Endothelial cell of umbilical vein (primary cell): ENCODE data around the gene SHPK. TPM values are rescaled to one million over a fixed set of nuclear protein-coding genes. Genes with fewer than 3 reads are reported as not detected.

Source experiments
- BruUV-seq: library from RNA; stranded (reverse); fragments of 400-500 nt; replicated peaks from 2 replicates; lab custom pipeline; 2021; lab: Mats Ljungman, UMichigan
- CTCF ChIA-PET: fragments of 300-600, 350-600 bp; sonication (Branson Sonifier 250); formaldehyde crosslinking; loops from one replicate; lab custom pipeline; 2021; ENCODE audit warnings: antibody characterized with exemption, inconsistent platforms; lab: Charles Lee
- POLR2A ChIA-PET: fragments of 300-600, 350-600 bp; sonication (Branson Sonifier 250); formaldehyde crosslinking; loops from one replicate; lab custom pipeline; 2021; ENCODE audit warnings: antibody characterized with exemption, inconsistent platforms; lab: Charles Lee
- DNase-seq: peaks from one replicate; pipeline ENCODE4 v3.0.0-alpha.2; 2011; ENCODE audit warnings: low read depth, low spot score
- FAIRE-seq: peaks from 2 replicates; lab custom pipeline; 2011; peaks lifted over from hg19 to GRCh38; lab: Jason Lieb, UNC
- H2AFZ ChIP-seq: 2 replicates; pipeline ENCODE4 v1.6.0; 2012; ENCODE audit warnings: low read depth, low read length, control low read depth, inconsistent platforms
- H3K27ac ChIP-seq: 2 replicates; pipeline ENCODE4 v1.5.1; 2011; ENCODE audit warnings: low read depth, mild to moderate bottlenecking, control low read depth, low read length, moderate library complexity; ENCODE audit not compliant: insufficient read depth
- H3K27me3 ChIP-seq, 2 experiments: 2 replicates each; pipeline versions ENCODE4 v1.6.0 to v1.6.1; 2011; ENCODE audit warnings: low read length in 2 of 2, mixed read lengths in 1 of 2; ENCODE audit not compliant: control insufficient read depth in 2 of 2, insufficient read depth in 2 of 2
- H3K36me3 ChIP-seq, 2 experiments: 2 replicates in 1 of 2; 3 replicates in 1 of 2; pipeline ENCODE4 v1.5.1; 2011; ENCODE audit warnings: low read length in 2 of 2, mild to moderate bottlenecking in 1 of 2, moderate library complexity in 1 of 2; ENCODE audit not compliant: control insufficient read depth in 2 of 2, insufficient read depth in 2 of 2; ENCODE audit errors: extremely low read depth in 1 of 2
- H3K4me1 ChIP-seq: 3 replicates; pipeline ENCODE4 v1.5.1; 2011; ENCODE audit warnings: mild to moderate bottlenecking, low read length; ENCODE audit not compliant: control insufficient read depth, insufficient read depth; ENCODE audit errors: extremely low read depth
- H3K4me2 ChIP-seq: 2 replicates; pipeline ENCODE4 v1.6.1; 2011; ENCODE audit warnings: low read length, control low read depth, mixed read lengths; ENCODE audit not compliant: insufficient read depth
- H3K4me3 ChIP-seq, 3 experiments: fragments of 200-600 bp in 1 of 3; sonication (generic), shearing (Covaris generic) in 1 of 3; replicated peaks in 1 of 3; 2 replicates each; pipeline ENCODE4 v1.5.1; 2011 to 2016; ENCODE audit warnings: control low read depth in 3 of 3, low read length in 3 of 3, mild to moderate bottlenecking in 2 of 3, inconsistent platforms in 1 of 3, low read depth in 1 of 3, moderate library complexity in 1 of 3; ENCODE audit not compliant: insufficient read depth in 1 of 3
- H3K79me2 ChIP-seq: 2 replicates; pipeline ENCODE4 v1.6.0; 2012; ENCODE audit warnings: low read length, inconsistent platforms; ENCODE audit not compliant: control insufficient read depth, insufficient read depth
- H3K9ac ChIP-seq: replicated peaks from 2 replicates; pipeline ENCODE3; 2011; ENCODE audit warnings: low read length, control low read depth; ENCODE audit not compliant: insufficient read depth; ENCODE audit errors: extremely low read depth
- H3K9me1 ChIP-seq: replicated peaks from 3 replicates; pipeline ENCODE4 v1.6.0; 2011; ENCODE audit warnings: mild to moderate bottlenecking, low read length; ENCODE audit not compliant: control insufficient read depth, insufficient read depth; ENCODE audit errors: extremely low read depth
- H3K9me3 ChIP-seq: replicated peaks from 2 replicates; pipeline ENCODE4 v1.5.1; 2012; ENCODE audit warnings: low read length, inconsistent platforms; ENCODE audit not compliant: control insufficient read depth, insufficient read depth
- H4K20me1 ChIP-seq: replicated peaks from 2 replicates; pipeline ENCODE3; 2011; ENCODE audit warnings: mild to moderate bottlenecking, low read length; ENCODE audit not compliant: control insufficient read depth, insufficient read depth; ENCODE audit errors: extremely low read depth
- CTCF ChIP-seq, 2 donors: IDR thresholded peaks; 1 replicate in 1 of 2; 2 replicates in 1 of 2; pipeline ENCODE4 v1.5.1; 2011; ENCODE audit warnings: low read length in 2 of 2, mild to moderate bottlenecking in 2 of 2, moderate library complexity in 2 of 2, control low read depth in 1 of 2, inconsistent platforms in 1 of 2, low read depth in 1 of 2; ENCODE audit not compliant: insufficient read depth in 1 of 2; ENCODE audit errors: extremely low read depth in 1 of 2
- EZH2 ChIP-seq: IDR thresholded peaks from 2 replicates; pipeline ENCODE4 v1.6.1; 2012; ENCODE audit warnings: borderline replicate concordance, low read depth, mild to moderate bottlenecking, moderate library complexity, low read length, inconsistent platforms; ENCODE audit not compliant: severe bottlenecking
- FOS ChIP-seq: IDR thresholded peaks from 2 replicates; pipeline ENCODE4 v1.6.1; 2011; ENCODE audit warnings: mild to moderate bottlenecking, low read length, moderate library complexity, borderline replicate concordance; ENCODE audit not compliant: insufficient read depth
- JUN ChIP-seq: IDR thresholded peaks from 2 replicates; pipeline ENCODE4 v1.6.1; 2011; ENCODE audit warnings: borderline replicate concordance, low read depth; ENCODE audit not compliant: insufficient read length, insufficient read depth
- MAX ChIP-seq: IDR thresholded peaks from 2 replicates; pipeline ENCODE4 v1.6.1; 2011; ENCODE audit not compliant: insufficient read depth, insufficient read length
- MYC ChIP-seq: IDR thresholded peaks from one replicate; pipeline ENCODE4 v1.6.1; 2011; ENCODE audit warnings: mild to moderate bottlenecking, low read depth, low read length
- POLR2AphosphoS5 ChIP-seq: IDR thresholded peaks from 2 replicates; pipeline ENCODE4 v1.6.1; 2012; ENCODE audit warnings: low read depth, mild to moderate bottlenecking, control low read depth, low read length, moderate library complexity; ENCODE audit not compliant: insufficient read depth
- dilution Hi-C: fragments of 300-500 bp; cut with MboI; formaldehyde crosslinking; loops from one replicate; pipeline ENCODE4 v1.15.0; 2019; ENCODE audit warnings: low sequenced_read_pairs; ENCODE audit not compliant: extremely low pct_ligation_motif_present
- intact Hi-C: fragments of 100-400 bp; cut with micrococcal nuclease; formaldehyde crosslinking; loops from one replicate; pipeline ENCODE4 v1.10.0; 2022
- polyA plus RNA-seq, 4 experiments: library from polyadenylated mRNA; depleted of rRNA in 3 of 4; stranded (reverse) in 3 of 4; unstranded in 1 of 4; fragments of >200 nt; gene quantifications; 2 replicates each; pipeline versions ENCODE4 v1.2.1 to v1.2.3, GENCODE V29; 2011 to 2012; ENCODE audit warnings: missing spikeins in 1 of 4
- total RNA-seq: library from RNA; stranded (reverse); gene quantifications from 2 replicates; pipeline ENCODE4 v1.2.3, GENCODE V29; 2021

The SHPK gene
- total and polyA plus RNA-seq, 2 donors (not counting 3 experiments of a cell fraction or from before 2014, with no cell fraction given), result 15.4 to 15.9 TPM

GRCh38 chr17:3632287-3632686 is 3.8 kb downstream of the SHPK start:
- no peaks in the 10 kb centered on the region for H4K20me1 ChIP-seq
- intact Hi-C loops, result no loop called here
- H3K9me3 ChIP-seq, result no peaks in the 10 kb centered on the region
- dilution Hi-C loops, result no loop called here
- H3K9ac ChIP-seq, result no peak overlapping the region
- TF ChIP-seq POLR2AphosphoS5 (no peak), MYC (no peak), EZH2 (no peak), FOS (no peak), JUN (no peak), MAX (no peak), CTCF (IDR thresholded peaks at IDR 0.05; ENCODE audit: extremely low read depth in 1 of 2, insufficient read depth in 1 of 2, low read depth in 1 of 2, low read length in 2 of 2) (no peak)
- H3K4me1 ChIP-seq, result peaks cover 6% of the 10 kb centered on the region
- FAIRE-seq, result no peak
- no peak overlapping the region for H3K4me3 ChIP-seq
- H3K27ac ChIP-seq, result no peak overlapping the region
- peaks cover 17% of the 10 kb centered on the region for H3K79me2 ChIP-seq
- peaks cover 0 to 9% of the 10 kb centered on the region in 2 experiments for H3K36me3 ChIP-seq
- H3K27me3 ChIP-seq, result no peaks in the 10 kb centered on the region
- no peak for DNase-seq
- ChIA-PET POLR2A (no interaction called here), CTCF (no interaction called here)
- no TSS peak for BruUV-seq
- H3K4me2 ChIP-seq, result no peak overlapping the region
- H3K9me1 ChIP-seq, result no peaks in the 10 kb centered on the region
- H2AFZ ChIP-seq, result no peak overlapping the region
